HCT116 (cell line): Measurements from ENCODE around the gene SEMA4C.

ENCODE experiments used
- RAD21 ChIP-seq: IDR thresholded peaks from 2 replicates; pipeline ENCODE4 v1.6.1; 2012; ENCODE audit warnings: low read depth, mild to moderate bottlenecking
- SP1 ChIP-seq: IDR thresholded peaks from 2 replicates; pipeline ENCODE4 v1.6.1; 2012; ENCODE audit warnings: low read depth
- TCF7L2 ChIP-seq: IDR thresholded peaks from 2 replicates; pipeline ENCODE4 v1.7.0; 2011; ENCODE audit warnings: borderline replicate concordance, inconsistent platforms; ENCODE audit not compliant: insufficient read depth, insufficient read length; ENCODE audit errors: extremely low read depth
- YY1 ChIP-seq: IDR thresholded peaks from 2 replicates; pipeline ENCODE4 v1.6.1; 2011; ENCODE audit warnings: low read length, low read depth, moderate library complexity, mild to moderate bottlenecking; ENCODE audit not compliant: insufficient replicate concordance; ENCODE audit errors: extremely low read depth
- ZNF274 ChIP-seq: fragments of 200-500 bp; sonication (Bioruptor generic); IDR thresholded peaks from 2 replicates; pipeline ENCODE4 v1.6.1; 2014; ENCODE audit warnings: mild to moderate bottlenecking, low read depth, low read length, inconsistent platforms
- TF ChIP-seq, protein P1 (sequence below), 3 experiments: fragments of 200-600 bp in 1 of 3; sonication (generic) in 1 of 3; IDR thresholded peaks in 2 of 3; conservative IDR thresholded peaks in 1 of 3; 2 replicates each; pipeline ENCODE4 v1.5.1; 2012 to 2017; ENCODE audit warnings: low read depth in 2 of 3, low read length in 2 of 3, antibody characterized with exemption in 1 of 3, borderline replicate concordance in 1 of 3, control low read depth in 1 of 3, mild to moderate bottlenecking in 1 of 3, mixed read lengths in 1 of 3, mixed run types in 1 of 3, moderate library complexity in 1 of 3; ENCODE audit not compliant: insufficient read depth in 1 of 3

DNA sequence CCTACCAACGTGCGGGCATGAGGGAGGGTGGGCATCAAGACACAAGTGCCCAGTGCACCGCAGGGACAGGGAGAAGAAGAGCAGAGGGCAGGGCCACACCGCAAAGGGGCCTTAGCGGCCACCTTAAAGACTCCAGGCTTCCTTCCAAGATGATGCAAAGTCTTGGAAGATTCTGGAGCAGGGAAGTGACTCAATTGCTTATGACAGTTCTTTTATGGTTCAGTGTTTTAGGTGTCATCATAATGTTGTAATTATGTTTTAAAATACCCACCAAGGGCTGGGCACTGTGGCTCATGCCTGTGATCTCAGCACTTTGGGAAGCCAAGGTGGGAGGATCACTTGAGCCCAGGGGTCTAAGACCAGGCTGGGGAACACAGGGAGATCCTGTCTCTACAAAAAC is 44.5 kb upstream of the SEMA4C start:
- TF ChIP-seq, protein P1, sequence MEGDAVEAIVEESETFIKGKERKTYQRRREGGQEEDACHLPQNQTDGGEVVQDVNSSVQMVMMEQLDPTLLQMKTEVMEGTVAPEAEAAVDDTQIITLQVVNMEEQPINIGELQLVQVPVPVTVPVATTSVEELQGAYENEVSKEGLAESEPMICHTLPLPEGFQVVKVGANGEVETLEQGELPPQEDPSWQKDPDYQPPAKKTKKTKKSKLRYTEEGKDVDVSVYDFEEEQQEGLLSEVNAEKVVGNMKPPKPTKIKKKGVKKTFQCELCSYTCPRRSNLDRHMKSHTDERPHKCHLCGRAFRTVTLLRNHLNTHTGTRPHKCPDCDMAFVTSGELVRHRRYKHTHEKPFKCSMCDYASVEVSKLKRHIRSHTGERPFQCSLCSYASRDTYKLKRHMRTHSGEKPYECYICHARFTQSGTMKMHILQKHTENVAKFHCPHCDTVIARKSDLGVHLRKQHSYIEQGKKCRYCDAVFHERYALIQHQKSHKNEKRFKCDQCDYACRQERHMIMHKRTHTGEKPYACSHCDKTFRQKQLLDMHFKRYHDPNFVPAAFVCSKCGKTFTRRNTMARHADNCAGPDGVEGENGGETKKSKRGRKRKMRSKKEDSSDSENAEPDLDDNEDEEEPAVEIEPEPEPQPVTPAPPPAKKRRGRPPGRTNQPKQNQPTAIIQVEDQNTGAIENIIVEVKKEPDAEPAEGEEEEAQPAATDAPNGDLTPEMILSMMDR (IDR thresholded peaks at IDR 0.05 in 2 of 3, conservative IDR thresholded peaks at IDR 0.05 in 1 of 3; ENCODE audit: borderline replicate concordance in 1 of 3, insufficient read depth in 1 of 3, low read depth in 2 of 3, low read length in 2 of 3): no peak
- TF ChIP-seq ZNF274 (no peak), TCF7L2 (no peak), SP1 (no peak), YY1 (no peak), RAD21 (no peak)
